Astrocyte (in vitro differentiated cells and primary cell): ENCODE results near the gene KIFAP3. TPM values are rescaled to one million over a fixed set of nuclear protein-coding genes. Genes with fewer than 3 reads are reported as not detected.
A peak's percentile ranks its signal among the peaks of the same experiment; 100 is the strongest.

ENCODE experiments used
- DNase-seq: peaks from one replicate; pipeline ENCODE4 v3.0.0-alpha.2; 2010; ENCODE audit warnings: low read depth
- FAIRE-seq: peaks from 2 replicates; lab custom pipeline; 2011; peaks lifted over from hg19 to GRCh38; lab: Jason Lieb, UNC
- H2AFZ ChIP-seq: 2 replicates; pipeline ENCODE4 v1.6.0; 2012; ENCODE audit warnings: low read depth, low read length, inconsistent platforms
- H3K27ac ChIP-seq: 2 replicates; pipeline ENCODE4 v1.5.1; 2011; ENCODE audit warnings: low read depth, low read length, inconsistent platforms
- H3K27me3 ChIP-seq: 2 replicates; pipeline ENCODE4 v1.6.0; 2011; ENCODE audit warnings: low read length, inconsistent platforms; ENCODE audit not compliant: insufficient read depth
- H3K36me3 ChIP-seq: 2 replicates; pipeline ENCODE4 v1.5.1; 2011; ENCODE audit warnings: low read length, inconsistent platforms; ENCODE audit not compliant: insufficient read depth
- H3K4me1 ChIP-seq: 2 replicates; pipeline ENCODE4 v1.5.1; 2011; ENCODE audit warnings: low read length, inconsistent platforms; ENCODE audit not compliant: insufficient read depth
- H3K4me2 ChIP-seq: 2 replicates; pipeline ENCODE4 v1.6.0; 2012; ENCODE audit warnings: low read length, inconsistent platforms
- H3K4me3 ChIP-seq: 2 replicates; pipeline ENCODE4 v1.5.1; 2011; ENCODE audit warnings: low read depth, mild to moderate bottlenecking, low read length, inconsistent platforms; ENCODE audit not compliant: insufficient read depth
- H3K79me2 ChIP-seq: 2 replicates; pipeline ENCODE4 v1.6.0; 2012; ENCODE audit warnings: mild to moderate bottlenecking, low read length, inconsistent platforms; ENCODE audit not compliant: insufficient read depth
- H3K9ac ChIP-seq: 2 replicates; pipeline ENCODE4 v1.6.0; 2012; ENCODE audit warnings: mild to moderate bottlenecking, low read length, inconsistent platforms
- H3K9me3 ChIP-seq: 2 replicates; pipeline ENCODE4 v1.5.1; 2012; ENCODE audit warnings: low read depth, mild to moderate bottlenecking, low read length, inconsistent platforms; ENCODE audit not compliant: insufficient read depth
- H4K20me1 ChIP-seq: 2 replicates; pipeline ENCODE4 v1.6.0; 2012; ENCODE audit warnings: low read length, inconsistent platforms; ENCODE audit not compliant: insufficient read depth
- H3K27ac Mint-ChIP-seq: one replicate; pipeline ENCODE4 v1.8.0; 2021; ENCODE audit warnings: mild to moderate bottlenecking, mixed read lengths; ENCODE audit not compliant: unreplicated experiment
- H3K27me3 Mint-ChIP-seq: one replicate; pipeline ENCODE4 v1.8.0; 2021; ENCODE audit warnings: low read depth, mixed read lengths; ENCODE audit not compliant: unreplicated experiment
- H3K36me3 Mint-ChIP-seq: one replicate; pipeline ENCODE4 v1.8.0; 2021; ENCODE audit warnings: low read depth, mixed read lengths; ENCODE audit not compliant: unreplicated experiment
- H3K4me1 Mint-ChIP-seq: one replicate; pipeline ENCODE4 v1.8.0; 2021; ENCODE audit warnings: low read depth, mixed read lengths; ENCODE audit not compliant: unreplicated experiment
- H3K4me3 Mint-ChIP-seq: one replicate; pipeline ENCODE4 v1.8.0; 2021; ENCODE audit warnings: mild to moderate bottlenecking, moderate library complexity, mixed read lengths; ENCODE audit not compliant: unreplicated experiment
- H3K9me3 Mint-ChIP-seq: one replicate; pipeline ENCODE4 v1.8.0; 2021; ENCODE audit warnings: mild to moderate bottlenecking, mixed read lengths; ENCODE audit not compliant: unreplicated experiment
- CTCF ChIP-seq: IDR thresholded peaks from 2 replicates; pipeline ENCODE4 v1.5.1; 2011; ENCODE audit warnings: low read depth, mild to moderate bottlenecking, inconsistent platforms, low read length, moderate library complexity; ENCODE audit not compliant: insufficient read depth
- EZH2 ChIP-seq: IDR thresholded peaks from 2 replicates; pipeline ENCODE4 v1.6.1; 2012; ENCODE audit warnings: mild to moderate bottlenecking, low read length, inconsistent platforms; ENCODE audit not compliant: insufficient read depth
- total RNA-seq: library from RNA; stranded (reverse); gene quantifications from 2 replicates; pipeline ENCODE4 v1.2.1, GENCODE V29; 2021

The KIFAP3 gene
- total RNA-seq, 1 donor from 2014 or later = 32.8 TPM

DNA sequence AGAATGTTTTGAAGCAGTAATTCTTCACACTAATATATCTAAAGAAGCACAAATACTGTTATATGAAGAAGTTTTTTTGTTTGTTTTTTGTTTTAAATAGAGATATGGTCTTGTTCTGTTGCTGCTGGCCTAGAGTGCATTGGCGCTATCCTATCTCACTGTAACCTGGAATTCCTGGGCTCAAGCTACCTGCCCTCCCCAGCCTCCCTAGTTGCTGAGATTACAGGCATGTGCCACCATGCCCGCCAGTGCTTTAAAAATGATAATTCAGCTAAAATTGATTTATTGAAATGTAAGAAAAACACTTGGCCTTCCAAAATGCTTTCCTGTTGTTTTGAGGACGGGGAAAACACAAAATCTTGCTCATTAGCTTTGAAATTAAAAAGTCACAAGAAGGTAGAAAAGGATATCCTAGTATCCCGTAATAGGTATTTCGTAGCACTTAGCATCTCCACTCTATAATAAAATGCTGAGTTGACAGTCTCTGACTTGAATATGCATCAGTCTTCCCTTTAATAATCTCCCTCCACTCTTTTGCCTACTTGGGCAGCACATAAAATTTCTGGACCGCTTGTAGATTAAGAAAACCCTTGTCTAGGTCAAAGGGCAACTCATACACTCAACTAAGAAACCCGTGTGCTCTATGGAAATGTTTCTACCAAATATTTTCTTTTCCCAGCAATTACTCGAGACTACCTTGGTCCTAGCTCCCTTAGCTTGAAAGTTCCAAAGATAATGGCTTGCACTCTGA, 182.1 kb downstream of the KIFAP3 start:
- Histone ChIP-seq H3K79me2 (peaks cover 49% of the 10 kb centered on the region), H3K27ac (peak overlapping the region; percentile 100), H3K36me3 (peaks cover 6% of the 10 kb centered on the region), H3K4me1 (peaks cover 8% of the 10 kb centered on the region), H4K20me1 (peaks cover 19% of the 10 kb centered on the region), H3K4me2 (peak overlapping the region; percentile 96), H3K4me3 (peak overlapping the region; percentile 87), H2AFZ (peak overlapping the region; percentile 37), H3K9ac (peak overlapping the region; percentile 95), H3K27me3 (no peaks in the 10 kb centered on the region), H3K9me3 (no peaks in the 10 kb centered on the region)
- Mint-ChIP-seq H3K4me3 (peak overlapping the region; percentile 87), H3K27me3 (peaks cover 2% of the 10 kb centered on the region), H3K27ac (peak overlapping the region; percentile 21), H3K36me3 (peaks cover 4% of the 10 kb centered on the region), H3K4me1 (peaks cover 17% of the 10 kb centered on the region), H3K9me3 (no peaks in the 10 kb centered on the region)
- FAIRE-seq = no peak
- no peak for TF ChIP-seq EZH2
- DNase-seq = no peak

- no peak overlapping the region for H2AFZ ChIP-seq
- H3K4me2 ChIP-seq = peak overlapping the region; percentile 3
- peaks cover 2% of the 10 kb centered on the region for H3K27me3 Mint-ChIP-seq
- H3K27ac ChIP-seq = no peak overlapping the region
- peak overlapping the region; percentile 44 for H3K27ac Mint-ChIP-seq
- FAIRE-seq = no peak
- peaks cover 6% of the 10 kb centered on the region for H3K36me3 ChIP-seq
- no peaks in the 10 kb centered on the region for H3K27me3 ChIP-seq
- H3K4me1 Mint-ChIP-seq = peaks cover 17% of the 10 kb centered on the region
- H3K4me3 ChIP-seq = no peak overlapping the region
- peaks cover 4% of the 10 kb centered on the region for H3K36me3 Mint-ChIP-seq
- H3K4me1 ChIP-seq = peaks cover 8% of the 10 kb centered on the region
- peaks cover 19% of the 10 kb centered on the region for H4K20me1 ChIP-seq
- H3K79me2 ChIP-seq = peaks cover 49% of the 10 kb centered on the region
- no peak overlapping the region for H3K9ac ChIP-seq
- no peaks in the 10 kb centered on the region for H3K9me3 ChIP-seq
- TF ChIP-seq EZH2 (no peak), CTCF (no peak)
- DNase-seq = no peak
- H3K4me3 Mint-ChIP-seq = no peak overlapping the region
- no peaks in the 10 kb centered on the region for H3K9me3 Mint-ChIP-seq
These were observed 183.0 kb downstream of the KIFAP3 start for GRCh38 chr1:169891539-169891885.

GRCh38 chr1:169890761-169891538, 183.5 kb downstream of the KIFAP3 start:
- Histone ChIP-seq H3K4me2 (peak overlapping the region; percentile 3), H3K9ac (no peak overlapping the region), H2AFZ (no peak overlapping the region), H3K36me3 (peaks cover 6% of the 10 kb centered on the region), H3K79me2 (peaks cover 49% of the 10 kb centered on the region), H3K4me3 (no peak overlapping the region), H4K20me1 (peaks cover 19% of the 10 kb centered on the region), H3K4me1 (peaks cover 8% of the 10 kb centered on the region), H3K9me3 (no peaks in the 10 kb centered on the region), H3K27ac (no peak overlapping the region), H3K27me3 (no peaks in the 10 kb centered on the region)
- FAIRE-seq = no peak
- Mint-ChIP-seq H3K27me3 (no peaks in the 10 kb centered on the region), H3K27ac (peak overlapping the region; percentile 44), H3K9me3 (no peaks in the 10 kb centered on the region), H3K4me3 (no peak overlapping the region), H3K36me3 (peaks cover 4% of the 10 kb centered on the region), H3K4me1 (peaks cover 17% of the 10 kb centered on the region)
- no peak for TF ChIP-seq CTCF
- no peak for TF ChIP-seq EZH2
- no peak for DNase-seq
